Nephron progenitor cell (in vitro differentiated cells): ENCODE measurements around the gene DEXI.

ENCODE experiments used
- DNase-seq: peaks from one replicate; pipeline ENCODE4 v3.0.0; 2021
- H3K27ac Mint-ChIP-seq: 2 replicates; pipeline ENCODE4 v1.8.0; 2021; ENCODE audit warnings: mild to moderate bottlenecking, moderate library complexity, mixed read lengths
- H3K27me3 Mint-ChIP-seq: 2 replicates; pipeline ENCODE4 v1.8.0; 2021; ENCODE audit warnings: mild to moderate bottlenecking, low read depth, mixed read lengths; ENCODE audit not compliant: poor library complexity
- H3K36me3 Mint-ChIP-seq: 2 replicates; pipeline ENCODE4 v1.8.0; 2021; ENCODE audit warnings: low read depth, mixed read lengths
- H3K4me1 Mint-ChIP-seq: 2 replicates; pipeline ENCODE4 v1.8.0; 2021; ENCODE audit warnings: mixed read lengths
- H3K4me3 Mint-ChIP-seq: 2 replicates; pipeline ENCODE4 v1.8.0; 2021; ENCODE audit warnings: mild to moderate bottlenecking, moderate library complexity, mixed read lengths
- H3K9me3 Mint-ChIP-seq: 2 replicates; pipeline ENCODE4 v1.8.0; 2021; ENCODE audit warnings: mild to moderate bottlenecking, moderate library complexity, mixed read lengths
- TF ChIP-seq, protein P1 (sequence below): fragments of 200-600 bp; sonication (generic); IDR thresholded peaks from 2 replicates; pipeline ENCODE4 v1.5.0; 2021; ENCODE audit warnings: antibody characterized with exemption

Gene DEXI

DNA sequence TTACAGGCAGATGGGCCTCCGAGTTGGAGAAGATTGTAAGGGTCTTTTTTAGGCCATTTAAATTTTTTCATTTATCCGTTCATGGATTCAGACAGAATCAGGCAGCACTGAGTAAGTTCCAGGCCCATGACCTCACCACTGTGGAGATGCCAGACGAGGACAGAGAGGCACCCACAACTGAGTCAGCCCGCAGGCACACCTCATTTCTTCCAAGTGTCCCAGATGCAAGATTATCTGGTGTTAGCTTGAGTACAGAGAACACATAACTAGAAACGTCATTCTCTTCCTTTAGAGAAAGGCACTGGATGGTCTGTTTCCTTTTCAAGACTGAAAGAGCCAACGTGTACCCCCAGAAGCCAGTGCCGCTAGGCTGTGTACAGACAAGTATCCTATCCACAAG lies 19.0 kb upstream of the DEXI start:
- TF ChIP-seq, protein P1, sequence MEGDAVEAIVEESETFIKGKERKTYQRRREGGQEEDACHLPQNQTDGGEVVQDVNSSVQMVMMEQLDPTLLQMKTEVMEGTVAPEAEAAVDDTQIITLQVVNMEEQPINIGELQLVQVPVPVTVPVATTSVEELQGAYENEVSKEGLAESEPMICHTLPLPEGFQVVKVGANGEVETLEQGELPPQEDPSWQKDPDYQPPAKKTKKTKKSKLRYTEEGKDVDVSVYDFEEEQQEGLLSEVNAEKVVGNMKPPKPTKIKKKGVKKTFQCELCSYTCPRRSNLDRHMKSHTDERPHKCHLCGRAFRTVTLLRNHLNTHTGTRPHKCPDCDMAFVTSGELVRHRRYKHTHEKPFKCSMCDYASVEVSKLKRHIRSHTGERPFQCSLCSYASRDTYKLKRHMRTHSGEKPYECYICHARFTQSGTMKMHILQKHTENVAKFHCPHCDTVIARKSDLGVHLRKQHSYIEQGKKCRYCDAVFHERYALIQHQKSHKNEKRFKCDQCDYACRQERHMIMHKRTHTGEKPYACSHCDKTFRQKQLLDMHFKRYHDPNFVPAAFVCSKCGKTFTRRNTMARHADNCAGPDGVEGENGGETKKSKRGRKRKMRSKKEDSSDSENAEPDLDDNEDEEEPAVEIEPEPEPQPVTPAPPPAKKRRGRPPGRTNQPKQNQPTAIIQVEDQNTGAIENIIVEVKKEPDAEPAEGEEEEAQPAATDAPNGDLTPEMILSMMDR, result no peak
- H3K4me1 Mint-ChIP-seq, result peaks cover 6% of the 10 kb centered on the region
- peaks cover 22% of the 10 kb centered on the region for H3K36me3 Mint-ChIP-seq
- H3K4me3 Mint-ChIP-seq, result no peak overlapping the region
- DNase-seq, result no peak
- no peaks in the 10 kb centered on the region for H3K27me3 Mint-ChIP-seq
- H3K27ac Mint-ChIP-seq, result no peak overlapping the region
- H3K9me3 Mint-ChIP-seq, result no peaks in the 10 kb centered on the region

DNA sequence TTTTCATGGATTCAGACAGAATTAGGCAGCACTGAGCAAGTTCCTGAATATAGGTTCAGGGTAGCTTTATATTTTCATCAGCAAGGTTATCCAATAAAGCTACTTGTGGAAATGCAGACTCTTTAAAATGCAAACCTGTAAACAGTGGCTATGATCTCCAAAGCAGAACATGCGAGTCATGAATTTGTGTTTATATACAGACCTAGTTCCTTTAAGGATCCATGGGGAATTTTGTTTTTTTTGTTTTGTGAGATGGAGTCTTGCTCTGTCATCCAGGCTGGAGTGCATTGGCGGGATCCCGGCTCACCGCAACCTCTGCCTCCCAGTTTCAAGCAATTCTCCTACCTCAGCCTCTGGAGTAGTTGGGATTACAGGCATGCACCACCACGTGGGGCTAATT lies 16.9 kb upstream of the DEXI start:
- DNase-seq, result no peak
- peaks cover 22% of the 10 kb centered on the region for H3K36me3 Mint-ChIP-seq
- H3K27ac Mint-ChIP-seq, result no peak overlapping the region
- H3K9me3 Mint-ChIP-seq, result no peaks in the 10 kb centered on the region
- peaks cover 6% of the 10 kb centered on the region for H3K4me1 Mint-ChIP-seq
- TF ChIP-seq, protein P1, result no peak
- no peak overlapping the region for H3K4me3 Mint-ChIP-seq
- H3K27me3 Mint-ChIP-seq, result no peaks in the 10 kb centered on the region

DNA sequence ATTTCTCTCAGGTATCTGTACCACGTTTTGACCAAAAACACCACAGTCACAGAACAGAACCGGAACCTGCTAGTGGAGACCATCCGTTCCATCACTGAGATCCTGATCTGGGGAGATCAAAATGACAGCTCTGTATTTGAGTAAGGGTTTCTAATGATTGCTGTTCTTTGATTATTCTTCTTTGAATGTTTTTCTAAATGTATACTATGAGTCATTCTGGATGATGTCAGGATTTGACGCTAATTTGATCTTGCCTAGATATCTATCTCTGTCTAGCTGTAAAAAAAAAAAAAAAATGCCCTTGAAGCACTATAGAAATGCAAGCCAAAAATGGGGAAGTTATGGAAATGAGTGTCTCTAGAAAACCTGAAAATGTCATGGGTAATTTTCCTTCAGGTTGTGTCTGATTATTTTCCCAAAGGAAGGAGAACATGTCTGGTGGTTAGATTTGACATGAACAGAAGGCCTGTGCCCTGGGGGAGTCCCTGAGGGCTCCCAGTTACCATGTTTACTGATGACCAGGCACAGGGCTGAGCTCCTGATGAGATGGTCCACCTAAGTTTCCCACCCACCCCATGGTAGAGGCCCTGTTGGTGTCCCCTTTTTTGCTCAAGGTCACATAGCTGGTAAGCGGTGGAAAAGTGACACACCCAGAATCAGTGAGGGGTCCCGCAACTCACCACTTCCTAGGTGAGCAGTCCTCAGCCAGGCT lies 15.7 kb upstream of the DEXI start:
- no peak for DNase-seq
- H3K4me1 Mint-ChIP-seq, result peaks cover 4% of the 10 kb centered on the region
- no peaks in the 10 kb centered on the region for H3K9me3 Mint-ChIP-seq
- no peak overlapping the region for H3K27ac Mint-ChIP-seq
- TF ChIP-seq, protein P1, result no peak
- no peak overlapping the region for H3K4me3 Mint-ChIP-seq
- peaks cover 19% of the 10 kb centered on the region for H3K36me3 Mint-ChIP-seq
- peaks cover 5% of the 10 kb centered on the region for H3K27me3 Mint-ChIP-seq

DNA sequence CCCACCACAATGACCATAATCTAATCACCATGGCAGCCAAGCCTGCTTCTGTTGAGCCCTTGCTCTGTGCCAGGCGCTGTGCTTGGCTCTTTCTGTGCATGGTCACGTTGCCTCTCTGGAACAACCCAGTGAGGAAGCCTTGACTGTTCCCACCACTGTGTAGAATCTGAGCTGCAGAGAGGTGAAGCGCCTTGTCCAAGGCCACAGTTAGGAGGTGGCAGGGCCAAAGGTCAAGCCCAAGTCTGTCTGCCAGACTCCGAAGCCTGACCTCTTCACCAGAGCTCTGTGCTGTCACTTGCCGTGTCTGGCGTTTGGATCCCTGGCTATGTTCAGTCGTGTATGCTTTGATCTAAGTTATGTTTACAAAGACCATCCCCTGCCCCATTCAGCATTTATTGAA lies 12.6 kb upstream of the DEXI start:
- TF ChIP-seq, protein P1, result no peak
- peaks cover 6% of the 10 kb centered on the region for H3K4me1 Mint-ChIP-seq

DNA sequence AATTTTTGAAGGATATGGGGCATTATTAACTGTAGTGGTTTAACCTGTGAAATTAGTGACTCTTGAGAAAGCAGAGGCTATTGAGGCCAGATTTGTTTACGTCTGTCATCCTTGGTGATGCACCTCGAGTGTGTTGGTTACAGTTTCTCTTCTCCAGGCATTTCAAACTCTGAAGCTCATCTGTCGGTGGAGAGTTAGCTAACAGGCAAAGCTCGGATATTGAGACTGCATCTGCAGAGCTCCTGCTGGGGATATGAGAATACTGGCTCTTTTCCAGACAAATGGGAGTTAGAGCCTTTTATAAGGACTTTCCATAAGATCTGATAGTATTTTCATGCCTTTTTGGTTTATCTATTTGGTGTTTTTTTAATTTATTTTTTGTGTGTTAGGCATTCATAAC lies 8.8 kb upstream of the DEXI start:
- TF ChIP-seq, protein P1, result no peak
- Mint-ChIP-seq H3K4me3 (no peak overlapping the region), H3K27ac (no peak overlapping the region)

More for the DNA sequence above, 12.6 kb upstream of the DEXI start:
- Mint-ChIP-seq H3K27me3 (peaks cover 5% of the 10 kb centered on the region), H3K27ac (no peak overlapping the region), H3K9me3 (no peaks in the 10 kb centered on the region), H3K36me3 (peaks cover 12% of the 10 kb centered on the region), H3K4me3 (no peak overlapping the region)
- no peak for DNase-seq

DNA sequence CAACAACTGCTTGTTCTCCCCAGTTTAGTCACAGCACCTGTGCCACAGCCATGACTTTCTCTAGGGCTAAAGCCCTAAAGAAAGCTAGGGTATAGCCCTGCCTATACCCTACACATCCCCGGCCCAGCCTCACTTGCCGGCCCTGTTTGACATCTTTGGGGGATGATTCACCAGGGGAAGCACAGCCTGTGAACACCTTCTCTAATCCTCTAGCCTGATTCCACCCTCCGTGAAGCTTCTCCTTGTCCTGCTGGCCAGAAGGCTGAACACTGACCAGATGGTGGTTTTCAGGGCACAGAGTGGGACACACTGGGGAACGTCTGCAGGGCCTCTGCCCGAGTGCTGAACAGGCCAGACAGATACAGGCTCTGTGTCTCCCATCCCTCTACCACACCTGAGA lies 8.1 kb upstream of the DEXI start:
- Mint-ChIP-seq H3K36me3 (no peaks in the 10 kb centered on the region), H3K27me3 (peaks cover 9% of the 10 kb centered on the region), H3K9me3 (no peaks in the 10 kb centered on the region), H3K27ac (no peak overlapping the region), H3K4me1 (peaks cover 38% of the 10 kb centered on the region), H3K4me3 (no peak overlapping the region)
- no peak for DNase-seq
- TF ChIP-seq, protein P1, result no peak

More for the DNA sequence above, 8.8 kb upstream of the DEXI start:
- peaks cover 9% of the 10 kb centered on the region for H3K27me3 Mint-ChIP-seq
- peaks cover 32% of the 10 kb centered on the region for H3K4me1 Mint-ChIP-seq
- no peak for DNase-seq
- no peaks in the 10 kb centered on the region for H3K36me3 Mint-ChIP-seq
- no peaks in the 10 kb centered on the region for H3K9me3 Mint-ChIP-seq
